ENCODE measurements around the gene HOXB2. TPM values are rescaled to one million over a fixed set of nuclear protein-coding genes. Genes with fewer than 3 reads are reported as not detected.

HOXB2 gene
- total and polyA plus RNA-seq, 2 experiments from 2014 or later: 5.6 to 20.7 TPM

- 30% methylated on average over 6 of the region's 6 CpGs for WGBS (ENCODE audit: low lambda C conversion rate, missing lambda C conversion rate)
- no peak overlapping the region for H3K27ac ChIP-seq
- no peak overlapping the region for H2AFZ ChIP-seq
These were observed 24.9 kb upstream of the HOXB2 start for GRCh38 chr17:48569674-48570324.

GRCh38 chr17:48569240-48569582 lies 24.3 kb upstream of the HOXB2 start:
- H3K9me2 ChIP-seq (replicated peaks; ENCODE audit: insufficient read depth): no peaks in the 10 kb centered on the region
- no peak overlapping the region for H3K4me3 ChIP-seq
- TF ChIP-seq, protein P1, sequence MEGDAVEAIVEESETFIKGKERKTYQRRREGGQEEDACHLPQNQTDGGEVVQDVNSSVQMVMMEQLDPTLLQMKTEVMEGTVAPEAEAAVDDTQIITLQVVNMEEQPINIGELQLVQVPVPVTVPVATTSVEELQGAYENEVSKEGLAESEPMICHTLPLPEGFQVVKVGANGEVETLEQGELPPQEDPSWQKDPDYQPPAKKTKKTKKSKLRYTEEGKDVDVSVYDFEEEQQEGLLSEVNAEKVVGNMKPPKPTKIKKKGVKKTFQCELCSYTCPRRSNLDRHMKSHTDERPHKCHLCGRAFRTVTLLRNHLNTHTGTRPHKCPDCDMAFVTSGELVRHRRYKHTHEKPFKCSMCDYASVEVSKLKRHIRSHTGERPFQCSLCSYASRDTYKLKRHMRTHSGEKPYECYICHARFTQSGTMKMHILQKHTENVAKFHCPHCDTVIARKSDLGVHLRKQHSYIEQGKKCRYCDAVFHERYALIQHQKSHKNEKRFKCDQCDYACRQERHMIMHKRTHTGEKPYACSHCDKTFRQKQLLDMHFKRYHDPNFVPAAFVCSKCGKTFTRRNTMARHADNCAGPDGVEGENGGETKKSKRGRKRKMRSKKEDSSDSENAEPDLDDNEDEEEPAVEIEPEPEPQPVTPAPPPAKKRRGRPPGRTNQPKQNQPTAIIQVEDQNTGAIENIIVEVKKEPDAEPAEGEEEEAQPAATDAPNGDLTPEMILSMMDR (IDR thresholded peaks at IDR 0.05; ENCODE audit: poor library complexity): no peak
- TF ChIP-seq EZH2 (IDR thresholded peaks at IDR 0.05; ENCODE audit: borderline replicate concordance) (no peak), EZH2phosphoT487 (IDR thresholded peaks at IDR 0.05; ENCODE audit: low read depth, severe bottlenecking, unreplicated experiment) (peak; percentile 2)
- DNase-seq (ENCODE audit: low spot score): no peak
- no peak overlapping the region for H3K27ac ChIP-seq
- peaks cover 20% of the 10 kb centered on the region for H3K79me2 ChIP-seq
- no peak overlapping the region for H2AFZ ChIP-seq
- peaks cover 98% of the 10 kb centered on the region for H3K27me3 ChIP-seq
- peaks cover 14% of the 10 kb centered on the region for H3K4me1 ChIP-seq (ENCODE audit: insufficient read depth)
- no peaks in the 10 kb centered on the region for H3K9me3 ChIP-seq (ENCODE audit: low read depth)
- 24% methylated on average over 3 of the region's 3 CpGs for WGBS (ENCODE audit: low lambda C conversion rate, missing lambda C conversion rate)
- no peaks in the 10 kb centered on the region for H4K20me1 ChIP-seq (ENCODE audit: insufficient read depth, poor library complexity, severe bottlenecking)
- no peaks in the 10 kb centered on the region for H3K36me3 ChIP-seq (replicated peaks; ENCODE audit: insufficient read depth, low read depth)
- peak overlapping the region; percentile 52 for H3K4me2 ChIP-seq

More at GRCh38 chr17:48569674-48570324, 24.9 kb upstream of the HOXB2 start:
- H3K36me3 ChIP-seq (replicated peaks; ENCODE audit: insufficient read depth, low read depth): no peaks in the 10 kb centered on the region
- no peak overlapping the region for H3K4me3 ChIP-seq
- H3K4me2 ChIP-seq: peak overlapping the region; percentile 91
- H3K9me2 ChIP-seq (replicated peaks; ENCODE audit: insufficient read depth): no peaks in the 10 kb centered on the region
- TF ChIP-seq EZH2phosphoT487 (IDR thresholded peaks at IDR 0.05; ENCODE audit: low read depth, severe bottlenecking, unreplicated experiment) (no peak), EZH2 (IDR thresholded peaks at IDR 0.05; ENCODE audit: borderline replicate concordance) (no peak)
- TF ChIP-seq, protein P1 (IDR thresholded peaks at IDR 0.05; ENCODE audit: poor library complexity): no peak
- no peak for DNase-seq (ENCODE audit: low spot score)
- H3K9me3 ChIP-seq (ENCODE audit: low read depth): no peaks in the 10 kb centered on the region
- H3K79me2 ChIP-seq: peaks cover 20% of the 10 kb centered on the region
- peaks cover 14% of the 10 kb centered on the region for H3K4me1 ChIP-seq (ENCODE audit: insufficient read depth)
- H4K20me1 ChIP-seq (ENCODE audit: insufficient read depth, poor library complexity, severe bottlenecking): no peaks in the 10 kb centered on the region
- peaks cover 100% of the 10 kb centered on the region for H3K27me3 ChIP-seq

GRCh38 chr17:48568499-48569239 lies 23.8 kb upstream of the HOXB2 start:
- Histone ChIP-seq H2AFZ (no peak overlapping the region), H3K27me3 (peaks cover 97% of the 10 kb centered on the region), H3K4me1 (ENCODE audit: insufficient read depth) (peaks cover 14% of the 10 kb centered on the region), H3K79me2 (peaks cover 20% of the 10 kb centered on the region), H3K4me3 (no peak overlapping the region), H3K9me3 (ENCODE audit: low read depth) (no peaks in the 10 kb centered on the region), H3K4me2 (peak overlapping the region; percentile 52), H4K20me1 (ENCODE audit: insufficient read depth, poor library complexity, severe bottlenecking) (no peaks in the 10 kb centered on the region), H3K9me2 (replicated peaks; ENCODE audit: insufficient read depth) (no peaks in the 10 kb centered on the region), H3K36me3 (replicated peaks; ENCODE audit: insufficient read depth, low read depth) (no peaks in the 10 kb centered on the region), H3K27ac (no peak overlapping the region)
- no peak for DNase-seq (ENCODE audit: low spot score)
- 19% methylated on average over 33 of the region's 33 CpGs for WGBS (ENCODE audit: low lambda C conversion rate, missing lambda C conversion rate)
- TF ChIP-seq EZH2 (IDR thresholded peaks at IDR 0.05; ENCODE audit: borderline replicate concordance): peak; percentile 93
- peak; percentile 20 for TF ChIP-seq EZH2phosphoT487 (IDR thresholded peaks at IDR 0.05; ENCODE audit: low read depth, severe bottlenecking, unreplicated experiment)
- TF ChIP-seq, protein P1 (IDR thresholded peaks at IDR 0.05; ENCODE audit: poor library complexity): no peak
